NT2/D1 (cell line): ENCODE results near the gene SEC24C.

Experiments used
- DNase-seq: peaks from one replicate; pipeline ENCODE4 v3.0.0-alpha.2; 2011; ENCODE audit warnings: low read depth, low spot score
- H3K27me3 ChIP-seq: 2 replicates; pipeline ENCODE4 v1.6.0; 2011; ENCODE audit warnings: mild to moderate bottlenecking; ENCODE audit not compliant: insufficient read length, insufficient read depth
- H3K36me3 ChIP-seq: 2 replicates; pipeline ENCODE4 v1.6.1; 2011; ENCODE audit warnings: mild to moderate bottlenecking, low read length, mixed read lengths; ENCODE audit not compliant: insufficient read depth, insufficient read length
- H3K4me1 ChIP-seq: 2 replicates; pipeline ENCODE4 v1.5.1; 2011; ENCODE audit not compliant: insufficient read depth, insufficient read length
- H3K4me3 ChIP-seq: 2 replicates; pipeline ENCODE4 v1.5.1; 2011; ENCODE audit warnings: low read depth; ENCODE audit not compliant: insufficient read length
- H3K9ac ChIP-seq: 2 replicates; pipeline ENCODE4 v1.6.0; 2011; ENCODE audit warnings: low read depth; ENCODE audit not compliant: insufficient read length
- H3K9me3 ChIP-seq: 2 replicates; pipeline ENCODE4 v1.5.1; 2011; ENCODE audit warnings: mild to moderate bottlenecking, low read length; ENCODE audit not compliant: insufficient read depth
- SUZ12 ChIP-seq: IDR thresholded peaks from 2 replicates; pipeline ENCODE4 v1.6.1; 2011; ENCODE audit not compliant: insufficient read length, insufficient read depth; ENCODE audit errors: extremely low read depth
- YY1 ChIP-seq: IDR thresholded peaks from 2 replicates; pipeline ENCODE4 v1.6.1; 2011; ENCODE audit not compliant: insufficient read length, insufficient read depth
- ZNF274 ChIP-seq: IDR thresholded peaks from 2 replicates; pipeline ENCODE4 v1.6.1; 2011; ENCODE audit warnings: mild to moderate bottlenecking, low read depth, low read length

The SEC24C gene

DNA sequence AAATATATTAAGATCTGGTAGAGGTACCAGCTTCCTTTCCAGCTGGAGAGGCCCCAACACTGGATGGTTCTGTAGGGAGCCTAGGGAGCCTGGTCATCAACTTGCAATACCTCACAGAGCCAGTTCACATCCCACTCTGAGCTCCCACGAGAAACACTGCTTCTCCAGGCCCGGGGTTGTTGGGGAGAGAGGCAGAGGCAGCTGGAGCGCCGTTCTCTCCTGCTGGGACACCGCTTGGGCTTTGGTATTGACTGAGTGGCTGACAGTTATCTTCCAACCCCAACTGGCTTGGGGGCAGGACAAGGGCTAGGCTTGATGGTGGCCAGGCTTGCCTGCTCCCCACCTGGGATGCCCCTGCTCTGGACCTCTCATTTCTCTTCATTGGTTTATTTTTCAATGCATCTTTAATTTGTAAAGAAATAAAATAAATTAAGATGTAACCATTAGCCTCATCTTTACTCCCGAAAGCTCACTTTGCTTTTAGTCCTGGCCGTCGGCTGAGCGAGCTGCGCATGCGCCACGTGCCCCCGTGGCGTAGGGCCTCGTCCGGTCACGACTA, 27.6 kb downstream of the SEC24C start:
- peaks cover 68% of the 10 kb centered on the region for H3K36me3 ChIP-seq

DNA sequence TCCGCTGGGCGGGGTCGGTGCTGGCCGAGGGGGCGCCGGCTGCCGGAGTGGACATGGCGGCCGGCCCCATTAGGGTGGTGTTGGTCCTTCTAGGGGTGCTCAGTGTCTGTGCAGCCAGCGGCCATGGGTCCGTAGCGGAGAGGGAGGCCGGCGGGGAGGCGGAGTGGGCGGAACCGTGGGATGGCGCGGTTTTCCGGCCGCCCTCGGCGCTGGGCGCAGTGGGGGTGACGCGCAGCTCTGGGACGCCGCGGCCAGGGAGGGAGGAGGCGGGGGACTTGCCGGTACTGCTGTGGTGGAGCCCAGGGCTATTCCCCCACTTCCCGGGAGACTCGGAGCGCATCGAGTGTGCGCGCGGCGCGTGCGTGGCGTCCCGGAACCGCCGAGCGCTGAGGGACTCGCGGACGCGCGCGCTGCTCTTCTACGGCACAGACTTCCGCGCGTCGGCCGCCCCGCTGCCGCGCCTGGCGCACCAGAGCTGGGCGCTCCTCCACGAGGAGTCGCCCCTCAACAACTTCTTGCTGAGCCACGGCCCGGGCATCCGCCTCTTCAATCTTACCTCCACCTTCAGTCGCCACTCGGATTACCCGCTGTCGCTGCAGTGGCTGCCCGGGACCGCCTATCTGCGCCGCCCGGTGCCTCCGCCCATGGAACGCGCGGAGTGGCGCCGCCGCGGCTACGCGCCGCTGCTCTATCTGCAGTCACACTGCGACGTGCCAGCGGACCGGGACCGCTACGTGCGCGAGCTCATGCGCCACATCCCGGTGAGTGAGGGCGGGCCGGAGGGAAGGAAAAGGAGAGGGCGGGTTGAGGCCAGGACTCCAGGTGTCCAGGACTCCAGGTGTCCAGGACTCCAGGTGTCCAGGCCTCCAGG, 28.3 kb downstream of the SEC24C start:
- H3K9me3 ChIP-seq: no peaks in the 10 kb centered on the region
- H3K27me3 ChIP-seq: no peaks in the 10 kb centered on the region
- peaks cover 6% of the 10 kb centered on the region for H3K4me1 ChIP-seq
- peaks cover 64% of the 10 kb centered on the region for H3K36me3 ChIP-seq
- no peak for TF ChIP-seq YY1
- TF ChIP-seq SUZ12: no peak
- no peak for TF ChIP-seq ZNF274
- peak; percentile 40 for DNase-seq
- peak overlapping the region; percentile 93 for H3K9ac ChIP-seq
- peak overlapping the region; percentile 70 for H3K4me3 ChIP-seq

More for the DNA sequence above, 27.6 kb downstream of the SEC24C start:
- Histone ChIP-seq H3K4me3 (peak overlapping the region; percentile 70), H3K9ac (peak overlapping the region; percentile 93), H3K27me3 (no peaks in the 10 kb centered on the region), H3K9me3 (no peaks in the 10 kb centered on the region), H3K4me1 (peaks cover 6% of the 10 kb centered on the region)
- DNase-seq: peak; percentile 32
- TF ChIP-seq SUZ12 (no peak), ZNF274 (no peak), YY1 (no peak)

DNA sequence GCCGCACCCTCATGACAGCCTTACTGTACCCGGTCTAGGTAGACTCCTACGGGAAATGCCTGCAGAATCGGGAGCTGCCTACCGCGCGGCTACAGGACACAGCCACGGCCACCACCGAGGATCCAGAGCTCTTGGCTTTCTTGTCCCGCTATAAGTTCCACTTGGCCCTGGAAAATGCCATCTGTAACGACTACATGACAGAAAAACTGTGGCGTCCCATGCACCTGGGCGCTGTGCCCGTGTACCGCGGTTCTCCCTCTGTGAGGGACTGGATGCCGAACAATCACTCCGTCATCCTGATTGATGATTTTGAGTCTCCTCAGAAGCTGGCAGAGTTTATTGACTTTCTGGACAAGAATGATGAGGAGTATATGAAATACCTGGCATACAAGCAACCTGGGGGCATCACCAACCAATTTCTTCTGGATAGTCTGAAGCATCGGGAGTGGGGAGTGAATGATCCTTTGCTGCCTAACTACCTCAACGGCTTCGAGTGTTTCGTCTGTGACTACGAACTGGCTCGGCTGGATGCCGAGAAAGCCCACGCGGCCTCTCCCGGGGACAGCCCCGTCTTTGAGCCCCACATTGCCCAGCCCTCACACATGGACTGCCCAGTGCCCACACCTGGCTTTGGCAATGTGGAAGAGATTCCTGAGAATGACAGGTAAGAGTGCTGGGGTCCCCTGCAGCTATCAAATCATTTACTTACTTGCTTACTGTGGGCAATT, 29.1 kb downstream of the SEC24C start:
- DNase-seq: no peak
- H3K4me3 ChIP-seq: peak overlapping the region; percentile 70
- peaks cover 59% of the 10 kb centered on the region for H3K36me3 ChIP-seq

DNA sequence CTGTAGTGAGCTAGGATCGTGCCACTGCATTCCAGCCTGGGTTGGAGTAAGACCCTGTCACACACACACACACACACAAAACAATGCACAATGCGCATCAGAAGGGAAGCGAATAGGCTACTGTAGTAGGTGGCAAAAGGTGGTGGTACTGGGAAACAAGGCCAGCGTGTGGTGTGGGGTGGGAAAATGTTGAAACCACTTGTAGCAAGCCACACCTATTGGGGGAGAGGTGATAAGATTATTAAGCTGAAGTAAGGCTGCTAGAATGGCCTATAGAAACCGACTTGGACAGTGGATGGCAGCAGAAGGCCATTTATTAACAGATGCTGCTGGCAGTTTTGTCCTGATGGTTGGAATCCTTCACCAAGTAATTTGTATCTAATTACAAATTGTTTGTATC, 30.5 kb downstream of the SEC24C start:
- no peak overlapping the region for H3K9ac ChIP-seq
- H3K4me3 ChIP-seq: no peak overlapping the region
- TF ChIP-seq YY1 (no peak), ZNF274 (no peak), SUZ12 (no peak)
- H3K9me3 ChIP-seq: no peaks in the 10 kb centered on the region
- H3K36me3 ChIP-seq: peaks cover 58% of the 10 kb centered on the region
- DNase-seq: no peak
- no peaks in the 10 kb centered on the region for H3K27me3 ChIP-seq
- peaks cover 6% of the 10 kb centered on the region for H3K4me1 ChIP-seq

More for the DNA sequence above, 29.1 kb downstream of the SEC24C start:
- H3K4me1 ChIP-seq: peaks cover 6% of the 10 kb centered on the region
- TF ChIP-seq YY1 (no peak), ZNF274 (no peak), SUZ12 (no peak)
- H3K27me3 ChIP-seq: no peaks in the 10 kb centered on the region
- H3K9me3 ChIP-seq: no peaks in the 10 kb centered on the region
- peak overlapping the region; percentile 93 for H3K9ac ChIP-seq

DNA sequence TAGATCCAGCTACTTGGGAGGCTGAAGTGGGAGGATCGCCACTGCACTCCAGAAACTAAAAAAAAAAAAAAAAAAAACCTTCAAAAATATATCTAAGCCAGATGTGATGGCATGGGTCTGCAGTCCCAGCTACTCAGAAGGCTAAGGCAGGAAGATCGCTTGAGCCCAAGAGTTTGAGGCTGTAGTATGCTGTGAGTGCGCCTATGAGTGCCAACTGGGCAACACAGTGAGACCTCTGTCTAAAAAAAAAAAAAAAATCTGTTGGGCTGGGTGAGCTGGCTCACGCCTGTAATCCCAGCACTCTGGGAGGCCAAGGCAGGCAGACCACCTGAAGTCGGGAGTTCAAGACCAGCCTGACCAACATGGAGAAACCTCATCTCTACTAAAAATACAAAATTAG, 34.8 kb downstream of the SEC24C start:
- TF ChIP-seq YY1: no peak
- no peak for TF ChIP-seq ZNF274
- no peak for TF ChIP-seq SUZ12
- no peak for DNase-seq
- Histone ChIP-seq H3K36me3 (peaks cover 44% of the 10 kb centered on the region), H3K9me3 (no peaks in the 10 kb centered on the region), H3K4me3 (no peak overlapping the region), H3K9ac (no peak overlapping the region), H3K4me1 (peaks cover 3% of the 10 kb centered on the region), H3K27me3 (no peaks in the 10 kb centered on the region)

DNA sequence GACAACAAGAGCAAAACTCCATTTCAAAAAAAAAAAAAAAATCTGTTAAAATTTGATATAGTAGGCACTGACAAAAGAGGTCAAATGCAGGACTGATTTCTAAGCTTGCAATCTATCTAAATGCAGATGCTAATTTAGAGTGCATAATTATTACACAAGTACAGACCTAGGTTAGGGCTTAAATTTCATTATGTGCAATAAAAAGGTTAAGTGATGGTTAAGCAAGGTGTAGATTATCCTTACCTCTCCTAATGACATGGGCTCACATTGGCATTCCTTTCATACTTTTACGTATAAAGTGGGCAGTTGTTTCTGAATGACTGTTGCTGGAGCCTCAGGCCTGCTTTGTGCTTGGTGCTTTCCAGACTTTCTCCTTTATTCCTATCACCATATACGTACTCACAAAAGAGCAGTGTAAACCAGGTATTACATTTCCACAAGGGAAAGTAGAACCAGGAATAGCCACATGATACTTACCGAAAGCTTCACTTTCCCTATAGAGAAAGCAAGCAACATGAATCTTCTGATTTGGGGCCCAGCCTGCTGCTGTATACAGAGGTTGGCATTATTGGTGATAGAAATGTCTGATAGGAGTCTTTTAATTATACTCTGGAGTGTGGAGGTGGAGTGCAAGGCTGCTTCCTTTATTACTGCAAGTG, 35.5 kb downstream of the SEC24C start:
- H3K4me3 ChIP-seq: no peak overlapping the region
- no peaks in the 10 kb centered on the region for H3K27me3 ChIP-seq
- no peak for DNase-seq
- peaks cover 3% of the 10 kb centered on the region for H3K4me1 ChIP-seq
- no peaks in the 10 kb centered on the region for H3K9me3 ChIP-seq
- H3K36me3 ChIP-seq: peaks cover 40% of the 10 kb centered on the region
- no peak for TF ChIP-seq YY1
- TF ChIP-seq ZNF274: no peak
- no peak for TF ChIP-seq SUZ12
- no peak overlapping the region for H3K9ac ChIP-seq

DNA sequence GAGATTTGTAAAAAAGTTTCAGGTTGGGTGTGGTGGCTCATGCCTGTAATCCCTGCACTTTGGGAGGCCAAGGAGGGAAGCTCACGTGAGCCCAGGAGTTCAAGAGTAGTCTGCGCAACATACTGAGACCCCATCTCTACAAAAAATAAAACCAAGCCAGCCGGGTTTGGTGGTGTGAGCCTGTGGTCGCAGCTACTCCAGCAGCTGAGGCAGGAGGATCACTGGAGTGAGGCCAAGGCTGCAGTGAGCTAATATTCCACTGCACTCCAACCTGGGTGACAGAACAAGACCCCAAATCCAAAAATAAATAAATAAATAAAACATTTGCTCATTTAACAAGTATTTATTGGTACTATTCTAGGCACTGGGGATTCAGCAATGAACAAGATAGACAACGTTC, 36.1 kb downstream of the SEC24C start:
- Histone ChIP-seq H3K36me3 (peaks cover 35% of the 10 kb centered on the region), H3K4me3 (no peak overlapping the region), H3K9me3 (no peaks in the 10 kb centered on the region), H3K27me3 (no peaks in the 10 kb centered on the region), H3K9ac (no peak overlapping the region), H3K4me1 (peaks cover 3% of the 10 kb centered on the region)
- TF ChIP-seq SUZ12: no peak
- TF ChIP-seq YY1: no peak
- TF ChIP-seq ZNF274: no peak
- no peak for DNase-seq
